Skin epidermis (tissue), 12 donors: Measurements from ENCODE around the gene CLTB.

Experiments
- H3K27ac ChIP-seq, 21 experiments: fragments of 200-600 bp; sonication (generic) in 11 of 21; one replicate each; pipeline ENCODE4 v1.5.0; 2020; ENCODE audit warnings: mild to moderate bottlenecking in 3 of 21, inconsistent platforms in 2 of 21, moderate library complexity in 2 of 21
- H3K4me3 ChIP-seq, 7 experiments: fragments of 200-600 bp; sonication (generic) in 2 of 7; one replicate each; pipeline ENCODE4 v1.5.0; 2020; ENCODE audit warnings: inconsistent platforms in 2 of 7, mild to moderate bottlenecking in 2 of 7, moderate library complexity in 1 of 7

The CLTB gene

GRCh38 chr5:176407456-176408251 is 8.7 kb downstream of the CLTB start:
- H3K27ac ChIP-seq = peak overlapping the region in 15 of 21 experiments; percentile 2 to 74 (median 49)
- no peak overlapping the region for H3K4me3 ChIP-seq

GRCh38 chr5:176406436-176407052 is 9.8 kb downstream of the CLTB start:
- Histone ChIP-seq H3K4me3 (no peak overlapping the region), H3K27ac (peak overlapping the region in 8 of 21 experiments; percentile 4 to 74 (median 54))

GRCh38 chr5:176405656-176406435 is 10.5 kb downstream of the CLTB start:
- Histone ChIP-seq H3K4me3 (no peak overlapping the region), H3K27ac (peak overlapping the region in 7 of 21 experiments; percentile 1 to 71 (median 18))

GRCh38 chr5:176401281-176402205 is 14.8 kb downstream of the CLTB start:
- Histone ChIP-seq H3K27ac (peak overlapping the region in 16 of 21 experiments; percentile 13 to 84 (median 70)), H3K4me3 (no peak overlapping the region)

- Histone ChIP-seq H3K4me3 (no peak overlapping the region), H3K27ac (peak overlapping the region in 17 of 21 experiments; percentile 13 to 84 (median 69))
Measured at GRCh38 chr5:176400382-176401156, 15.8 kb downstream of the CLTB start.

- peak overlapping the region in 1 of 21 experiments; percentile 5 for H3K27ac ChIP-seq
- H3K4me3 ChIP-seq = no peak overlapping the region
Measured at GRCh38 chr5:176397736-176398420, 18.5 kb downstream of the CLTB start.

- no peak overlapping the region for H3K27ac ChIP-seq
- no peak overlapping the region for H3K4me3 ChIP-seq
Measured at GRCh38 chr5:176396330-176396729, 20.0 kb downstream of the CLTB start.

GRCh38 chr5:176394881-176395675 is 21.3 kb downstream of the CLTB start:
- Histone ChIP-seq H3K27ac (peak overlapping the region in 1 of 21 experiments; percentile 7), H3K4me3 (no peak overlapping the region)

GRCh38 chr5:176394096-176394495 is 22.2 kb downstream of the CLTB start:
- H3K4me3 ChIP-seq = no peak overlapping the region
- no peak overlapping the region for H3K27ac ChIP-seq

- Histone ChIP-seq H3K27ac (peak overlapping the region in 7 of 21 experiments; percentile 4 to 46 (median 16)), H3K4me3 (no peak overlapping the region)
Measured at GRCh38 chr5:176392526-176392925, 23.8 kb downstream of the CLTB start.

- Histone ChIP-seq H3K27ac (peak overlapping the region in 4 of 21 experiments; percentile 12 to 48 (median 31)), H3K4me3 (no peak overlapping the region)
Measured at GRCh38 chr5:176391999-176392398, 24.3 kb downstream of the CLTB start.

GRCh38 chr5:176391479-176391878 is 24.9 kb downstream of the CLTB start:
- peak overlapping the region in 1 of 21 experiments; percentile 48 for H3K27ac ChIP-seq
- no peak overlapping the region for H3K4me3 ChIP-seq

GRCh38 chr5:176389135-176390123 is 26.9 kb downstream of the CLTB start:
- peak overlapping the region; percentile 55 to 95 (median 69) for H3K4me3 ChIP-seq
- H3K27ac ChIP-seq = peak overlapping the region; percentile 77 to 97 (median 91)

- Histone ChIP-seq H3K4me3 (peak within 1 kb of the TSS; percentile 55 to 95 (median 69)), H3K27ac (peak within 1 kb of the TSS; percentile 77 to 97 (median 91))
Measured at GRCh38 chr5:176388444-176389134, 27.8 kb downstream of the CLTB start, which contains the start of the genes HIGD2A and NOP16. TSS of gene HIGD2A (plus strand) at chr5:176388751. CDS start at chr5:176388820, 69 bp downstream. TSS of gene NOP16 (minus strand) at chr5:176388598. CDS start at chr5:176388539, 59 bp downstream.

- Histone ChIP-seq H3K27ac (peak overlapping the region; percentile 8 to 97 (median 91)), H3K4me3 (peak overlapping the region; percentile 55 to 95 (median 69))
Measured at GRCh38 chr5:176388003-176388443, 28.3 kb downstream of the CLTB start.
